MM.1S (cell line): ENCODE data around the gene GUCY2C.

Experiments
- DNase-seq: peaks from one replicate; pipeline ENCODE4 v3.0.0-alpha.2; 2015
- H2AFZ ChIP-seq: fragments of 300-600 bp; sonication (generic); 2 replicates; pipeline ENCODE4 v1.6.0; 2016; ENCODE audit warnings: antibody characterized with exemption, low read length
- H3F3A ChIP-seq: fragments of 300-600 bp; sonication (generic); 2 replicates; pipeline ENCODE4 v1.6.1; 2016; ENCODE audit warnings: mild to moderate bottlenecking, antibody characterized with exemption, low read length, moderate library complexity, mixed read lengths; ENCODE audit not compliant: insufficient read depth
- H3K27ac ChIP-seq: fragments of 300-600 bp; sonication (generic); 2 replicates; pipeline ENCODE4 v1.5.1; 2016; ENCODE audit warnings: mild to moderate bottlenecking, low read length
- H3K27me3 ChIP-seq: fragments of 300-600 bp; sonication (generic); replicated peaks from 2 replicates; pipeline ENCODE4 v1.6.0; 2016; ENCODE audit warnings: low read length; ENCODE audit not compliant: insufficient read depth
- H3K36me3 ChIP-seq: fragments of 300-600 bp; sonication (generic); replicated peaks from 2 replicates; pipeline ENCODE4 v1.6.1; 2016; ENCODE audit warnings: mild to moderate bottlenecking, low read length, mixed read lengths; ENCODE audit not compliant: insufficient read depth
- H3K4me1 ChIP-seq: fragments of 300-600 bp; sonication (generic); 2 replicates; pipeline ENCODE4 v1.6.1; 2016; ENCODE audit warnings: low read length, mixed read lengths
- H3K4me2 ChIP-seq: fragments of 300-600 bp; sonication (generic); 2 replicates; pipeline ENCODE4 v1.6.0; 2016; ENCODE audit warnings: low read depth, low read length
- H3K4me3 ChIP-seq: fragments of 300-600 bp; sonication (generic); 2 replicates; pipeline ENCODE4 v1.5.1; 2016; ENCODE audit warnings: low read length, mixed read lengths
- H3K79me2 ChIP-seq: fragments of 300-600 bp; sonication (generic); 2 replicates; pipeline ENCODE4 v1.6.1; 2016; ENCODE audit warnings: mixed run types, low read length, mixed read lengths
- H3K9ac ChIP-seq: fragments of 300-600 bp; sonication (generic); 2 replicates; pipeline ENCODE4 v1.6.1; 2016; ENCODE audit warnings: low read length, mixed read lengths
- H3K9me2 ChIP-seq: fragments of 300-600 bp; sonication (generic); replicated peaks from 2 replicates; pipeline ENCODE4 v1.6.1; 2016; ENCODE audit warnings: mild to moderate bottlenecking, low read length, mixed read lengths; ENCODE audit not compliant: insufficient read depth
- H3K9me3 ChIP-seq: fragments of 300-600 bp; sonication (generic); replicated peaks from 2 replicates; pipeline ENCODE4 v1.6.1; 2016; ENCODE audit warnings: mild to moderate bottlenecking, low read length, mixed read lengths; ENCODE audit not compliant: insufficient read depth
- H4K20me1 ChIP-seq: fragments of 300-600 bp; sonication (generic); 2 replicates; pipeline ENCODE4 v1.6.1; 2016; ENCODE audit warnings: mild to moderate bottlenecking, low read length, moderate library complexity, mixed read lengths; ENCODE audit not compliant: insufficient read depth
- EZH2 ChIP-seq: fragments of 300-600 bp; sonication (generic); optimal IDR thresholded peaks from 2 replicates; pipeline ENCODE3; 2017; ENCODE audit warnings: low read depth, mild to moderate bottlenecking, antibody characterized with exemption, low read length, mixed read lengths
- EZH2phosphoT487 ChIP-seq: fragments of 300-600 bp; sonication (generic); IDR thresholded peaks from 2 replicates; pipeline ENCODE4 v1.6.1; 2018; ENCODE audit warnings: antibody characterized with exemption, low read length
- TF ChIP-seq, protein P1 (sequence below): fragments of 300-600 bp; sonication (generic); IDR thresholded peaks from 2 replicates; pipeline ENCODE4 v1.5.1; 2016; ENCODE audit warnings: antibody characterized with exemption, low read length, mixed read lengths

GUCY2C gene

DNA sequence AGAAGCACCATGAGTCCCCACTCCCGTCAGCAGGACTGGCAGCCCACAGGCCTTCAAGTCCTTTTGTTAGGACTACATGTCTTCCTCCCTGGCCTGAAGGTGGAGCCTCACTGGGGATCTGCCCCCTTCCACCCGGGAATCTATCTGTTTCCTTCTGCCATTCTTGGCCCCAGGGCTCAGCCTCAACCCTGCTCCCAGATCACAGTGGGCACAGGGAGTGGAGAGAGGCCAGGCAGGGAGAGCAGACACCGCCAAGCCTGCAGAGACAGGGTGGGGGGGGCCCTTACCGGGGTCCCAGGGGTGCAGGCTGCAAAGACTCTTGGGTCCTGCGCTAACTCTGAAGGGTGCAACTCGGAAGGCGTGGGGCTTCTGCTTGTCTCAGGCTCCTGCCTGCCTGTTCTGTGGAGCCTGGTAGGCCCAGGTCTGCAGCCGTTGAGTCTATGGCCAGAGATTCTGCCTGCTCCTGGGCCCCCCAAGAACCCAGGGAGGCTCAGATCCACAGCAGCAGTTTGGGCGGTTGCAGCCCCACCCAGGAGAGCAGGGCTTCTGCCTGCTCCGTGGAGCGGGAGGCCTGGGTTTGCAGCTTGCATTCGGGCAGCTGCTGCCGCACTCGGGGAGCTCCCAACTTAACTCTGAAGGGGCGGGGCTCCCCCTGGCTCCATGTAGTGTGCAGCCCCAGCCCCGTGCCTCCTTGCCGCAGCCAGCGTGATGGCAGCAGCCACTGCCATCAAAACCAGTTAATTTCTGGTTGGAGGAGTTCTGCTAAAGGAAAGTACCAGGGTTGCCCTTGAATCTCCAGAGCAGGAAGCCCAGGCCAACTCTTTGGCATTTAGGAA is 107.0 kb downstream of the GUCY2C start:
- Histone ChIP-seq H3K79me2 (no peaks in the 10 kb centered on the region), H3K4me3 (no peak overlapping the region), H3K9me3 (no peaks in the 10 kb centered on the region), H3K27ac (no peak overlapping the region), H3K4me1 (no peaks in the 10 kb centered on the region), H2AFZ (no peak overlapping the region), H3K9me2 (no peaks in the 10 kb centered on the region), H3K4me2 (no peak overlapping the region), H3K9ac (no peak overlapping the region), H3F3A (no peaks in the 10 kb centered on the region), H4K20me1 (no peaks in the 10 kb centered on the region), H3K36me3 (no peaks in the 10 kb centered on the region), H3K27me3 (no peaks in the 10 kb centered on the region)
- TF ChIP-seq, protein P1, sequence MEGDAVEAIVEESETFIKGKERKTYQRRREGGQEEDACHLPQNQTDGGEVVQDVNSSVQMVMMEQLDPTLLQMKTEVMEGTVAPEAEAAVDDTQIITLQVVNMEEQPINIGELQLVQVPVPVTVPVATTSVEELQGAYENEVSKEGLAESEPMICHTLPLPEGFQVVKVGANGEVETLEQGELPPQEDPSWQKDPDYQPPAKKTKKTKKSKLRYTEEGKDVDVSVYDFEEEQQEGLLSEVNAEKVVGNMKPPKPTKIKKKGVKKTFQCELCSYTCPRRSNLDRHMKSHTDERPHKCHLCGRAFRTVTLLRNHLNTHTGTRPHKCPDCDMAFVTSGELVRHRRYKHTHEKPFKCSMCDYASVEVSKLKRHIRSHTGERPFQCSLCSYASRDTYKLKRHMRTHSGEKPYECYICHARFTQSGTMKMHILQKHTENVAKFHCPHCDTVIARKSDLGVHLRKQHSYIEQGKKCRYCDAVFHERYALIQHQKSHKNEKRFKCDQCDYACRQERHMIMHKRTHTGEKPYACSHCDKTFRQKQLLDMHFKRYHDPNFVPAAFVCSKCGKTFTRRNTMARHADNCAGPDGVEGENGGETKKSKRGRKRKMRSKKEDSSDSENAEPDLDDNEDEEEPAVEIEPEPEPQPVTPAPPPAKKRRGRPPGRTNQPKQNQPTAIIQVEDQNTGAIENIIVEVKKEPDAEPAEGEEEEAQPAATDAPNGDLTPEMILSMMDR = no peak
- no peak for DNase-seq

DNA sequence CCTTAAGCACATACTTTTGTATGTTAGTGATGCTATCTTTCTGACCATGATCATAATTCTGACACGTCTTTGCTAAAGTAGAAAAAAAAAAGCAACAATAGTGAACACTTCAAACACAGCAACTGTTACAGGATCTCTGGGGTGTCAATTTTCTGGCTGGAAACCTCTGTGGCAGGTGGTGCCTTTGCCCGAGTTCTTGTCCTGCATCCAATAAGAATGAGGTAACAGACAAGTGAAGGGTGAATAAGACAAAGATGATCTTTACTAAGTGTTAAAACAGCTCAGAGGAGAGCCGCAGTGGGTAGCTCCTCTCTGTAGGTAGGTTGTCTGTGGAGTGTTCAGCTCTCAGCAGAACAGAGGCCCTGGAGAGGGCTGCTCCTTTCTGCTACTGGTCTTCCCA is 107.8 kb downstream of the GUCY2C start:
- TF ChIP-seq EZH2phosphoT487 (no peak), EZH2 (no peak)
- TF ChIP-seq, protein P1 = no peak
- H3K36me3 ChIP-seq = no peaks in the 10 kb centered on the region
- no peaks in the 10 kb centered on the region for H4K20me1 ChIP-seq
- H3K9ac ChIP-seq = no peak overlapping the region
- H3K9me3 ChIP-seq = no peaks in the 10 kb centered on the region
- H3K4me3 ChIP-seq = no peak overlapping the region
- H3K27me3 ChIP-seq = no peaks in the 10 kb centered on the region
- no peaks in the 10 kb centered on the region for H3K4me1 ChIP-seq
- H3K4me2 ChIP-seq = no peak overlapping the region
- H3K9me2 ChIP-seq = no peaks in the 10 kb centered on the region
- DNase-seq = no peak
- no peaks in the 10 kb centered on the region for H3F3A ChIP-seq
- no peak overlapping the region for H2AFZ ChIP-seq
- H3K79me2 ChIP-seq = no peaks in the 10 kb centered on the region
- no peak overlapping the region for H3K27ac ChIP-seq

DNA sequence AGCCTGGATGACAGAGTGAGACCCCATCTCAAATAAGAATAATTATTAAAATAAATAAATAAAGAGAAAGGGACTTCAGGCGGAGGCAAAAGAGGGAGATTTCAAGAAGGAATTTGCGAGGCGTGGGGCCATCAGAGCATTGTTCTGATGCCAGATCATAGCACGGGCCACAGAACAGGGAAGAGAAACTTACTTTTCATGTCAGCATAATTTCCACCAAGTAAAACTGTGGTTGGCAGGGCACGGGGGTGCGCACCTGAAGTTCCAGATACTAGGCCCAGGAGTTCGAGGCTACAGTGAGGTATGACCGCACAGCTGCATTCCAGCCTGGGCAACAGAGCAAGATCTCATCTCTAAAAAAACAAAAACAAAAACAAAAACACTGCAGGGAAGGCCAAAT is 117.8 kb downstream of the GUCY2C start:
- Histone ChIP-seq H3K4me3 (no peak overlapping the region), H3K79me2 (no peaks in the 10 kb centered on the region), H3K36me3 (no peaks in the 10 kb centered on the region), H4K20me1 (no peaks in the 10 kb centered on the region), H3F3A (no peaks in the 10 kb centered on the region), H3K4me1 (no peaks in the 10 kb centered on the region), H3K9me3 (no peaks in the 10 kb centered on the region), H3K4me2 (no peak overlapping the region), H3K9ac (no peak overlapping the region), H3K9me2 (no peaks in the 10 kb centered on the region), H3K27me3 (no peaks in the 10 kb centered on the region), H3K27ac (no peak overlapping the region), H2AFZ (no peak overlapping the region)
- no peak for DNase-seq
- no peak for TF ChIP-seq EZH2phosphoT487
- TF ChIP-seq, protein P1 = no peak
- TF ChIP-seq EZH2 = no peak
